Neuron (in vitro differentiated cells): ENCODE data around the gene TMA16.

Source experiments
- H2AFZ ChIP-seq: one replicate; pipeline ENCODE4 v1.6.1; 2013; ENCODE audit warnings: low read depth, mild to moderate bottlenecking, inconsistent platforms, low read length, moderate library complexity
- H3K27me3 ChIP-seq: one replicate; pipeline ENCODE4 v1.6.1; 2013; ENCODE audit warnings: low read length; ENCODE audit not compliant: insufficient read depth
- H3K36me3 ChIP-seq: one replicate; pipeline ENCODE4 v1.6.1; 2013; ENCODE audit warnings: low read length; ENCODE audit not compliant: insufficient read depth
- H3K4me1 ChIP-seq: one replicate; pipeline ENCODE4 v1.6.1; 2013; ENCODE audit warnings: low read length; ENCODE audit not compliant: insufficient read depth
- H3K4me3 ChIP-seq: 2 replicates; pipeline ENCODE4 v1.5.1; 2013; ENCODE audit warnings: mild to moderate bottlenecking, low read length, moderate library complexity
- H3K9me3 ChIP-seq: one replicate; pipeline ENCODE4 v1.6.1; 2013; ENCODE audit warnings: low read length

The TMA16 gene

DNA sequence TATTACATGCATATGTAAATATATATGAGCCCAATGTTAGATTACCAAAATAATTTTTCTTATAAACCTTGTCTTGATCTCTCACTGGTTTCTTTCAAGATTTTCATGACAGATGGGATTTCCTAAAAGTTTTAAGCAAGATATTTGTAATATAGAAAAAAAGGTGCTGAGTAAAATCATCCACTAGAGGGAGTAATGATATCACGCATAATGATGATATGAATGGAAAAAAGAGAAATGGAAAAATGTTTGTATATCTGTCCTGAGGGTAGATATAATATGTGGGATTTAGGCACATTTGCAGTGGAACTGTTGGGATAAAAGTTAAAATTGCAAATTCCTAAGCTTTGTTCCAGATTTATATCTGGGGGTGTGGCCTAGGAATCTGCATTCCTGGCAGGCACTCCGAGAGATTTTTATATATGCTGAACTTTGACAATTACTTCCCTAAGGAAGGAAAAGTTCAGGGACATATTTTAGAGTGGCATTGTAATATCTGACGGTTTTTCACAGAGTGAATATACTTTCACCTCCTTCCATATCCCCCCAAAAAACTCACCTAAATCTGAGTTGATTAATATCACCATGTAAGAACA, 60.5 kb downstream of the TMA16 start:
- Histone ChIP-seq H3K4me1 (no peaks in the 10 kb centered on the region), H3K4me3 (no peak overlapping the region), H3K9me3 (no peaks in the 10 kb centered on the region), H2AFZ (no peak overlapping the region), H3K36me3 (no peaks in the 10 kb centered on the region), H3K27me3 (no peaks in the 10 kb centered on the region)

DNA sequence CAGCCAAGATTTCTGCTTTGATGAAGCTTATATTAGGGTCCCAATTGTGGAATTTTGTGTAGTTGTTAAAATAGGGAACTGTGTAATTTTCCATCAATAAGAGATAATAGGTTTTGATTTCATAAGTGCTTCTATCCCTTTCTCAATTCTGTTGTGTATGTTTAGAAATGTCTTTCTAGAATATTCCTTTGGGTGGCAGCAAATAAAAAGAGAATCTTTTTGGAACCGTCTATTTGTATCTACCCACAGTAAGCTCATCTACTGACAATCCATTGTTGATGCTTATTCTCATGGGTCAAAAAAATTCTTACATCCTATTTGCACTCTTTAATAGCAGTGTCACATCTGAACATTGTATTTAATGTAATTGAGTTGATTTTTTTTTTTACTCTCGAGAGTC, 61.7 kb downstream of the TMA16 start:
- H3K4me1 ChIP-seq = no peaks in the 10 kb centered on the region
- no peak overlapping the region for H2AFZ ChIP-seq
- no peaks in the 10 kb centered on the region for H3K9me3 ChIP-seq

DNA sequence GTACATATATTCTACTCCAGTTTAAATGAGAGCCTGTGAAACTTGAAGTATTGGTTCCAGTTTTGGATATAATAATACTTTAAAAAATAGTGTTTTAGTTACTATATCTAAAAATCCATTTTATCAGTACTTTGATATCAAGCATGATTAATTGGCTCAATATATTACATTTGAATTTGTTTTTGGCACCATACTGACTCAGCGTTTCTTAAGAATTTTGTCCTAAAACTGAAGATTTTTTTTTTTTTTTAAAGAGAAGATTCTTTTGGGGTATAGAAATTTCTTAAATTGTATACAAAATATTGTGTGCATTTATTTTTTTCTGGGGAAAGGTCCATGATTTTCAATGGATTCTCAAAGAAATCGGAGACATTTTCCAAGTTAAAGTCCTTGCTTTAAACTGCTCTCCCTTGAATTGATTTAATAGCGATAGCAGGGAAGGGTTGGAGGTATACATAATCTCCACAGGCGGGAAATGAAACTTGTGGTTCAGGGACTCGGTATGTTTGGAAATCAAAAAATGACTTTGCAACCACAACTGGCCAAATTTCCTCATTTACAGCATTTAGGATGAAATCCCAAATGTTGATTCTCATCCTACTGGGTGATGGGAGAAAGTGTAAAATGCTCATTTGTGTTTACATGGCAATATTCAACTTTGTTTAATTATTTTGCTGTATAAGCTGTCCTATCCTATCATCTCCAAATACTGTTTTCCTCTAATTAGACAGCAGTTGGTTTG, 62.3 kb downstream of the TMA16 start:
- no peaks in the 10 kb centered on the region for H3K36me3 ChIP-seq
- no peak overlapping the region for H2AFZ ChIP-seq
- H3K9me3 ChIP-seq = no peaks in the 10 kb centered on the region
- no peaks in the 10 kb centered on the region for H3K27me3 ChIP-seq
- H3K4me3 ChIP-seq = no peak overlapping the region
- no peaks in the 10 kb centered on the region for H3K4me1 ChIP-seq

More for the DNA sequence above, 61.7 kb downstream of the TMA16 start:
- Histone ChIP-seq H3K4me3 (no peak overlapping the region), H3K27me3 (no peaks in the 10 kb centered on the region), H3K36me3 (no peaks in the 10 kb centered on the region)

DNA sequence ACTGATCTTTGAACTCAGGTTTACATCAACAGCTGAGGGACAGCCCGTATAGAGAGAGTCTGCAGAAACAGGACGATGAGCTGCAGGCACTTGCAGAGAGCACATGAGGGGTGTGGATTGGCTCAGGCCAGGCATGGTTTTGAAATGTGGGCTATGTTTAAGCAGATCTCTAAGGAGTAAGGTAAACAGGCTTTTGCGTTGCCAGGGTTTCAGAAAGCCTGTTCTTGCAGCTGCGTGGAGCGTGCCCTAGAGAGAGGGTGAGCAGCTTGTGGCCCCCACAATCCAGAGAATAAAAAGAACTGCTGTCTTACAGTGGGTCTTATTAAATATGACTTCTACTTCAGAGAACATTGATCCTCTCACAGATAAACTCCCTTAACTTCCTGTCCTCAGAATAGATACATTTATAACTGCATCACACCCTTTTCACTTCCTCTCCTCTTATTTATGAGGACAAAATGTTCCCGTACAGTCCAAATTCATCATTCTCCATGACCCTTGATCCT, 64.1 kb downstream of the TMA16 start:
- H3K27me3 ChIP-seq = no peaks in the 10 kb centered on the region
- H3K9me3 ChIP-seq = no peaks in the 10 kb centered on the region
- no peaks in the 10 kb centered on the region for H3K36me3 ChIP-seq
- peaks cover 6% of the 10 kb centered on the region for H3K4me1 ChIP-seq
- H2AFZ ChIP-seq = no peak overlapping the region
- H3K4me3 ChIP-seq = no peak overlapping the region

GRCh38 chr4:163562496-163562895, 68.0 kb downstream of the TMA16 start:
- H3K4me3 ChIP-seq = no peak overlapping the region
- no peaks in the 10 kb centered on the region for H3K9me3 ChIP-seq
- peaks cover 35% of the 10 kb centered on the region for H3K4me1 ChIP-seq
- no peaks in the 10 kb centered on the region for H3K27me3 ChIP-seq
- H3K36me3 ChIP-seq = no peaks in the 10 kb centered on the region
- no peak overlapping the region for H2AFZ ChIP-seq

- no peaks in the 10 kb centered on the region for H3K9me3 ChIP-seq
- peaks cover 35% of the 10 kb centered on the region for H3K4me1 ChIP-seq
- H3K27me3 ChIP-seq = no peaks in the 10 kb centered on the region
- H3K36me3 ChIP-seq = no peaks in the 10 kb centered on the region
- no peak overlapping the region for H2AFZ ChIP-seq
- H3K4me3 ChIP-seq = no peak overlapping the region
Observed at GRCh38 chr4:163563592-163563991, 69.1 kb downstream of the TMA16 start.

DNA sequence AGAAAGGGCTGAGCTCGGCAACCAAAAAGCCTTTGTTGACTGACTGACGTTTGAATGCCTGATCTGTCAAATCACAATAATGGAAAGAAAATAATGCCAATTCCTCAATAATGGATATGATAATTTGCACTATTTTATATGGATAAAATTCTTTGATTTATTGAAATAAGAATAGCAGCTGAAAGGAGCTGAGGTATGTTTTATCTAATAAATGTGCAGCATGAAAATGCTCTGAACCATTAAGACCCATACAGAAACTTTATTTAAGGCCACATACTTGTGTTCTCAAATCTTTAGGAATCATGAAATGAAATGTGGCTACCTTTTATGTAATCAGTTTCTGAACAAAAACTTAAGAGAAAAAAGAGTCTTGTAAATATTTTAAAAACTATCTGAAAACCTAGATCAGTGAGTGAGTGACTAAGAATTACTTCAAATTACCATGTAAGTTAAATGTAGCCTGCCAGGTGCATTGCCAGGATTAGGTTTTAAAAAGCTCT, 69.8 kb downstream of the TMA16 start:
- H3K36me3 ChIP-seq = no peaks in the 10 kb centered on the region
- H3K9me3 ChIP-seq = no peaks in the 10 kb centered on the region
- H3K4me3 ChIP-seq = no peak overlapping the region
- H3K27me3 ChIP-seq = no peaks in the 10 kb centered on the region
- H3K4me1 ChIP-seq = peaks cover 35% of the 10 kb centered on the region
- H2AFZ ChIP-seq = no peak overlapping the region

DNA sequence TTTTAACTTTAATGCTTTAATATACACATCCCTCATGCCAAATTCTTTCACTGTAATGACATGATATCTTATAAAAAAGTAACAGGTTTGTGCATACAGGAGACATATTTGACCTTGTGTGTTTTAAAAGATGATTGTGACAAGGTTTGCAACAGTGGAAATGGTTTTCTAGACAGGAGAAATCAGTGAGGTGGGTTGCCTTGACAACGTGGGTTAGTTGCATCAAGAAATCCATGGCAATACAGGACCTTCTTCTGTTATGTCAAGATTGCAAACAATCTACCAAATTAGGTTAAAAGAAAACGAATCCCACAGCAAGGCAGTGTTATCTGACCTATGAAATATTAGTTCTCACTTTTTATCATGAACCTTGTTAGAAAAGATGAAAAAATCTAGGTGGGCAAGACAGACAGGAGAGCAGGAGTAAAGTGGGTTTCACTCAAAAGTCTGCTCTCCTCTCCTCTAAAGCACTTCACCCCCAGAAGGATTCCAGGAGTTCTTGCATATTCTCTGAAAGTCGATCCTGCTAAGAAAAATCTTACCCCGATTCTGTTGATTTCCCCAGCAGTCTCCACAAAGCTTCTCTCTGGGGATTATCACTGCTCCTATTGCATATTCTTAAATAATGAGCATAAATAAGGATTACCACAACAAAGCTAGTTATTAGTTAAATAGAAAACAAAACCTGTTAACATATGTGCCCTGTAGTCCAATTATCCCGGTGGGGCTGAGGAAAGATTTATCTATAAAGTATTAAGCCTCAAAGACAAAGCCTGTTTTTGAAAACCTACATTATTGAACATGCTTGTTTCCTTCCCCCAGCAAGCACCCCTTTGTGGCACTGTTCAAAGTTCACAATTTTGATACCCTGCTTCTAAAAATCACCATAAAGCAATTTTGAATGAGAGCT, 71.0 kb downstream of the TMA16 start:
- Histone ChIP-seq H2AFZ (peak overlapping the region; percentile 60), H3K9me3 (no peaks in the 10 kb centered on the region), H3K4me1 (peaks cover 35% of the 10 kb centered on the region), H3K4me3 (no peak overlapping the region), H3K36me3 (no peaks in the 10 kb centered on the region), H3K27me3 (no peaks in the 10 kb centered on the region)

GRCh38 chr4:163566257-163566796, 71.8 kb downstream of the TMA16 start:
- Histone ChIP-seq H3K4me1 (peaks cover 35% of the 10 kb centered on the region), H3K4me3 (no peak overlapping the region), H3K27me3 (no peaks in the 10 kb centered on the region), H3K9me3 (no peaks in the 10 kb centered on the region), H3K36me3 (no peaks in the 10 kb centered on the region), H2AFZ (no peak overlapping the region)

GRCh38 chr4:163568843-163569242, 74.4 kb downstream of the TMA16 start:
- Histone ChIP-seq H3K27me3 (no peaks in the 10 kb centered on the region), H3K36me3 (no peaks in the 10 kb centered on the region), H3K4me3 (no peak overlapping the region), H3K9me3 (no peaks in the 10 kb centered on the region), H3K4me1 (peaks cover 27% of the 10 kb centered on the region), H2AFZ (no peak overlapping the region)
